Cortex of kidney (tissue), 1 donor: Measurements from ENCODE around the gene CRYBB1.
"Not testable (repeated sequence)": the region's sequence is repeated elsewhere in the genome, so short reads cannot be mapped to it uniquely, and the experiment has no call there.

Experiments used
- DNase-seq: peaks from one replicate; lab custom pipeline; 2025; lab: John Stamatoyannopoulos, UW

Gene CRYBB1

GRCh38 chr22:26636296-26636695 is 18.5 kb upstream of the CRYBB1 start:
- no peak for DNase-seq

- no peak for DNase-seq
Observed at GRCh38 chr22:26635117-26635516, 17.3 kb upstream of the CRYBB1 start.

- no peak for DNase-seq
Observed at GRCh38 chr22:26634189-26634588, 16.4 kb upstream of the CRYBB1 start.

- DNase-seq = no peak
Observed at GRCh38 chr22:26632422-26633155, 14.8 kb upstream of the CRYBB1 start.

- no peak for DNase-seq
Observed at GRCh38 chr22:26631282-26631681, 13.5 kb upstream of the CRYBB1 start.

GRCh38 chr22:26629988-26630761 is 12.3 kb upstream of the CRYBB1 start:
- DNase-seq = no peak

- no peak for DNase-seq
Observed at GRCh38 chr22:26624803-26625202, 7.0 kb upstream of the CRYBB1 start.

GRCh38 chr22:26623984-26624383 is 6.2 kb upstream of the CRYBB1 start:
- no peak for DNase-seq

GRCh38 chr22:26621663-26622062 is 3.8 kb upstream of the CRYBB1 start, which contains the start of gene CRYBA4:
CRYBA4 (plus strand) TSS chr22:26621963; CDS start chr22:26622597, 634 bp downstream.
- no peak for DNase-seq

GRCh38 chr22:26620197-26620596 is 2.4 kb upstream of the CRYBB1 start:
- no peak for DNase-seq

- DNase-seq = no peak
Observed at GRCh38 chr22:26619510-26619909, 1.7 kb upstream of the CRYBB1 start.

GRCh38 chr22:26618455-26618854 is 628 bp upstream of the CRYBB1 start:
- DNase-seq = no peak

GRCh38 chr22:26616650-26617049 is 1.2 kb downstream of the CRYBB1 start:
- no peak for DNase-seq

GRCh38 chr22:26615830-26616435 is 1.9 kb downstream of the CRYBB1 start:
- DNase-seq = no peak

- DNase-seq = no peak
Observed at GRCh38 chr22:26615149-26615548, 2.7 kb downstream of the CRYBB1 start.

GRCh38 chr22:26614322-26614721 is 3.5 kb downstream of the CRYBB1 start:
- DNase-seq = no peak

- DNase-seq = not testable (repeated sequence)
Observed at GRCh38 chr22:26613753-26614152, 4.1 kb downstream of the CRYBB1 start.

GRCh38 chr22:26612652-26613051 is 5.2 kb downstream of the CRYBB1 start:
- DNase-seq = no peak

- DNase-seq = no peak
Observed at GRCh38 chr22:26610996-26611395, 6.8 kb downstream of the CRYBB1 start.

GRCh38 chr22:26610072-26610958 is 7.5 kb downstream of the CRYBB1 start:
- no peak for DNase-seq

GRCh38 chr22:26609287-26609686 is 8.5 kb downstream of the CRYBB1 start:
- no peak for DNase-seq

GRCh38 chr22:26608129-26608528 is 9.7 kb downstream of the CRYBB1 start:
- DNase-seq = no peak
